NCI-H2196 treated with DMSO at 0.1 percent for 48 hours (cell line): ENCODE measurements around the gene TRPV4.
"Not testable (repeated sequence)": the region's sequence is repeated elsewhere in the genome, so short reads cannot be mapped to it uniquely, and the experiment has no call there.

Source experiments
- DNase-seq: peaks from one replicate; lab custom pipeline; 2025; ENCODE audit not compliant: unreplicated experiment; lab: John Stamatoyannopoulos, UW

TRPV4 gene

GRCh38 chr12:109833307-109834189, at the start of gene TRPV4:
TRPV4 (minus strand) TSS chr12:109833398; CDS start chr12:109814796, 18,602 bp downstream.
- no peak for DNase-seq

- no peak for DNase-seq
These were observed 48.6 kb upstream of the TRPV4 start for GRCh38 chr12:109881752-109882151.

GRCh38 chr12:109880938-109881337, 47.7 kb upstream of the TRPV4 start:
- no peak for DNase-seq

- DNase-seq = peak; percentile 78
These were observed 47.1 kb upstream of the TRPV4 start, which contains the start of gene GLTP for GRCh38 chr12:109880043-109880931. GLTP (minus strand) TSS chr12:109880541; CDS start chr12:109880374, 167 bp downstream.

GRCh38 chr12:109879351-109880042, 46.3 kb upstream of the TRPV4 start:
- DNase-seq = no peak

- no peak for DNase-seq
These were observed 45.6 kb upstream of the TRPV4 start for GRCh38 chr12:109878749-109879148.

GRCh38 chr12:109878247-109878625, 45.0 kb upstream of the TRPV4 start:
- DNase-seq = no peak

- DNase-seq = no peak
These were observed 44.5 kb upstream of the TRPV4 start for GRCh38 chr12:109877504-109878246.

- DNase-seq = no peak
These were observed 43.2 kb upstream of the TRPV4 start for GRCh38 chr12:109876406-109876805.

GRCh38 chr12:109875572-109876131, 42.5 kb upstream of the TRPV4 start:
- peak; percentile 39 for DNase-seq

- DNase-seq = no peak
These were observed 40.5 kb upstream of the TRPV4 start for GRCh38 chr12:109873653-109874052.

GRCh38 chr12:109871668-109872314, 38.6 kb upstream of the TRPV4 start:
- DNase-seq = no peak

GRCh38 chr12:109870648-109871047, 37.5 kb upstream of the TRPV4 start:
- no peak for DNase-seq

GRCh38 chr12:109868182-109869051, 35.2 kb upstream of the TRPV4 start:
- DNase-seq = no peak

- no peak for DNase-seq
These were observed 31.7 kb upstream of the TRPV4 start for GRCh38 chr12:109864916-109865315.

GRCh38 chr12:109863847-109864712, 30.9 kb upstream of the TRPV4 start:
- DNase-seq = no peak

- not testable (repeated sequence) for DNase-seq
These were observed 29.3 kb upstream of the TRPV4 start for GRCh38 chr12:109862491-109862890.
